Liver (tissue), 3 donors: ENCODE data around the gene EVPL.
"Not testable (repeated sequence)": the region's sequence is repeated elsewhere in the genome, so short reads cannot be mapped to it uniquely, and the experiment has no call there.

Source experiments
- EGR1 ChIP-seq, 2 donors: IDR thresholded peaks; 2 replicates each; pipeline ENCODE4 v1.6.1; 2016 to 2018; ENCODE audit warnings: antibody characterized with exemption in 2 of 2, low read depth in 2 of 2
- GABPA ChIP-seq, 2 donors: IDR thresholded peaks in 1 of 2; conservative IDR thresholded peaks in 1 of 2; 2 replicates each; pipeline ENCODE4 v1.6.1; 2016; ENCODE audit warnings: antibody characterized with exemption in 2 of 2, mild to moderate bottlenecking in 1 of 2, moderate library complexity in 1 of 2
- TF ChIP-seq, protein P1 (sequence below): IDR thresholded peaks from 2 replicates; pipeline ENCODE4 v1.6.1; 2016; ENCODE audit warnings: antibody characterized with exemption, mild to moderate bottlenecking
- TF ChIP-seq, protein P2 (sequence below): fragments of 150-350 bp; IDR thresholded peaks from 2 replicates; pipeline ENCODE4 v1.5.1; 2017; ENCODE audit warnings: improper control_type of control experiment, low read depth, low read length; ENCODE audit not compliant: missing input control
- donor health status: healthy.
- donor health status: healthy.

DNA sequence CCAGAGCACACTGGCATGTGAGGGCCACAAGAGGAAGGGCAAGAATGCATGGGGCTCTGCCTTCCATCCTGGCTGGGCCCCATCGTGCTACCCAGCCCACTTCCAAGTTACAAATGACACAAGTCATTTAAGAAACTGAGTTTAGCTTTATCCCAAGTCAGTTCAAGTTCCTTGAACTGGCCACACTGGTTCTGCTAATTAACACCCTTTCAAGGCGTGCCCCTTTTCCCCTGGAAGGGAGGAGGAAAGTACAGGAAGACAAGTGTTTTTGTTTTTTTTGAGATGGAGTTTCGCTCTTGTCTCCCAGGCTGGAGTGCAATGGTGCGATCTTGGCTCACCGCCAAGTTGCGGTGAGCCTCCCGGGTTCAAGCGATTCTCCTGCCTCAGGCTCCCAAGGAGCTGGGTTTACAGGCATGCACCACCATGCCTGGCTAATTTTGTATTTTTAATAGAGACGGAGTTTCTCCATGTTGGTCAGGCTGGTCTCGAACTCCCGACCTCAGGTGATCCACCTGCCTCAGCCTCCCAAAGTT, 17.4 kb upstream of the EVPL start:
- not testable (repeated sequence) for TF ChIP-seq EGR1 (IDR thresholded peaks at IDR 0.05; ENCODE audit: low read depth in 2 of 2); GABPA (IDR thresholded peaks at IDR 0.05 in 1 of 2, conservative IDR thresholded peaks at IDR 0.05 in 1 of 2)
- TF ChIP-seq, protein P1, sequence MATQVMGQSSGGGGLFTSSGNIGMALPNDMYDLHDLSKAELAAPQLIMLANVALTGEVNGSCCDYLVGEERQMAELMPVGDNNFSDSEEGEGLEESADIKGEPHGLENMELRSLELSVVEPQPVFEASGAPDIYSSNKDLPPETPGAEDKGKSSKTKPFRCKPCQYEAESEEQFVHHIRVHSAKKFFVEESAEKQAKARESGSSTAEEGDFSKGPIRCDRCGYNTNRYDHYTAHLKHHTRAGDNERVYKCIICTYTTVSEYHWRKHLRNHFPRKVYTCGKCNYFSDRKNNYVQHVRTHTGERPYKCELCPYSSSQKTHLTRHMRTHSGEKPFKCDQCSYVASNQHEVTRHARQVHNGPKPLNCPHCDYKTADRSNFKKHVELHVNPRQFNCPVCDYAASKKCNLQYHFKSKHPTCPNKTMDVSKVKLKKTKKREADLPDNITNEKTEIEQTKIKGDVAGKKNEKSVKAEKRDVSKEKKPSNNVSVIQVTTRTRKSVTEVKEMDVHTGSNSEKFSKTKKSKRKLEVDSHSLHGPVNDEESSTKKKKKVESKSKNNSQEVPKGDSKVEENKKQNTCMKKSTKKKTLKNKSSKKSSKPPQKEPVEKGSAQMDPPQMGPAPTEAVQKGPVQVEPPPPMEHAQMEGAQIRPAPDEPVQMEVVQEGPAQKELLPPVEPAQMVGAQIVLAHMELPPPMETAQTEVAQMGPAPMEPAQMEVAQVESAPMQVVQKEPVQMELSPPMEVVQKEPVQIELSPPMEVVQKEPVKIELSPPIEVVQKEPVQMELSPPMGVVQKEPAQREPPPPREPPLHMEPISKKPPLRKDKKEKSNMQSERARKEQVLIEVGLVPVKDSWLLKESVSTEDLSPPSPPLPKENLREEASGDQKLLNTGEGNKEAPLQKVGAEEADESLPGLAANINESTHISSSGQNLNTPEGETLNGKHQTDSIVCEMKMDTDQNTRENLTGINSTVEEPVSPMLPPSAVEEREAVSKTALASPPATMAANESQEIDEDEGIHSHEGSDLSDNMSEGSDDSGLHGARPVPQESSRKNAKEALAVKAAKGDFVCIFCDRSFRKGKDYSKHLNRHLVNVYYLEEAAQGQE: not testable (repeated sequence)
- TF ChIP-seq, protein P2, sequence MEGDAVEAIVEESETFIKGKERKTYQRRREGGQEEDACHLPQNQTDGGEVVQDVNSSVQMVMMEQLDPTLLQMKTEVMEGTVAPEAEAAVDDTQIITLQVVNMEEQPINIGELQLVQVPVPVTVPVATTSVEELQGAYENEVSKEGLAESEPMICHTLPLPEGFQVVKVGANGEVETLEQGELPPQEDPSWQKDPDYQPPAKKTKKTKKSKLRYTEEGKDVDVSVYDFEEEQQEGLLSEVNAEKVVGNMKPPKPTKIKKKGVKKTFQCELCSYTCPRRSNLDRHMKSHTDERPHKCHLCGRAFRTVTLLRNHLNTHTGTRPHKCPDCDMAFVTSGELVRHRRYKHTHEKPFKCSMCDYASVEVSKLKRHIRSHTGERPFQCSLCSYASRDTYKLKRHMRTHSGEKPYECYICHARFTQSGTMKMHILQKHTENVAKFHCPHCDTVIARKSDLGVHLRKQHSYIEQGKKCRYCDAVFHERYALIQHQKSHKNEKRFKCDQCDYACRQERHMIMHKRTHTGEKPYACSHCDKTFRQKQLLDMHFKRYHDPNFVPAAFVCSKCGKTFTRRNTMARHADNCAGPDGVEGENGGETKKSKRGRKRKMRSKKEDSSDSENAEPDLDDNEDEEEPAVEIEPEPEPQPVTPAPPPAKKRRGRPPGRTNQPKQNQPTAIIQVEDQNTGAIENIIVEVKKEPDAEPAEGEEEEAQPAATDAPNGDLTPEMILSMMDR: not testable (repeated sequence)
